Endometrium (tissue), 2 donors: ENCODE measurements around the gene RNASE13.
"Not testable (repeated sequence)": the region's sequence is repeated elsewhere in the genome, so short reads cannot be mapped to it uniquely, and the experiment has no call there.

ENCODE experiments used
- FAIRE-seq: peaks from 2 replicates; lab custom pipeline; 2012; peaks lifted over from hg19 to GRCh38; lab: Jason Lieb, UNC
- donor health status: control.
- donor health status: control.

Gene RNASE13

GRCh38 chr14:20988717-20989470, 45.7 kb downstream of the RNASE13 start:
- FAIRE-seq: no peak

- no peak for FAIRE-seq
Measured at GRCh38 chr14:20986811-20987210, 47.8 kb downstream of the RNASE13 start.

- not testable (repeated sequence) for FAIRE-seq
Measured at GRCh38 chr14:20985650-20986049, 49.0 kb downstream of the RNASE13 start.
